ENCODE data around the gene CDKL5. TPM values are rescaled to one million over a fixed set of nuclear protein-coding genes. Genes with fewer than 3 reads are reported as not detected.

CDKL5 gene
- total RNA-seq, 3 donors from 2014 or later, result 5.3 to 14.3 (median 6.9) TPM

DNA sequence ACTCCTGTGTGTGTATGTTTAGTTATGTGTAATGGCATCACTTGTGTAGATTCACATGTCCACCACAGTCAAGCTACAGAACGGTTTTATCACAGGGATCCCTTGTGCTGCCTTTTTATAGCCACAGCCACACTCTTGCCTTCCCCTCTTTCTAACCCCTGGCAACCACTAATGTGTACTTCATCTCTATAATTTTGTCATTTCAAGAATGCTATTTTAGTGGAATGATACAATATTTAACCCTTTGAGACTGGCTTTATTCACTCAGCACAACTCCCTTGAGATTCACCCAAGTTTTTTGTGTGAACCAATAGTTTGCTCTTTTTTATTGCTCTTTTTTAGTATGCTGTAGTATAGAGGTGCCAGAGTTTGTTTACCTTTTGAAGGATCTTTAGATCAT is 112.1 kb downstream of the CDKL5 start:
- intact Hi-C loops (cut with DNase I; ENCODE audit: low total_unique reads), result no loop called here

GRCh38 chrX:18542131-18542530 is 116.7 kb downstream of the CDKL5 start:
- Histone ChIP-seq H3K4me3 (no peak overlapping the region), H3K27ac (no peak overlapping the region), H3K36me3 (no peaks in the 10 kb centered on the region), H3K4me1 (no peaks in the 10 kb centered on the region), H3K27me3 (peaks cover 0 to 3% of the 10 kb centered on the region in 2 donors), H3K9me3 (no peaks in the 10 kb centered on the region)
- intact Hi-C loops (cut with DNase I; ENCODE audit: low total_unique reads), result no loop called here
- no peak for TF ChIP-seq CTCF (IDR thresholded peaks at IDR 0.05)
- no peak for TF ChIP-seq POLR2A (IDR thresholded peaks at IDR 0.05)
- no peak for TF ChIP-seq POLR2AphosphoS5 (IDR thresholded peaks at IDR 0.05)
- DNase-seq (ENCODE audit: low spot score in 2 of 2), result no peak

More for the DNA sequence above, 112.1 kb downstream of the CDKL5 start:
- peaks cover 0 to 9% of the 10 kb centered on the region in 2 donors for H3K27me3 ChIP-seq
- no peak overlapping the region for H3K27ac ChIP-seq
- no peak for DNase-seq (ENCODE audit: low spot score in 2 of 2)
- no peaks in the 10 kb centered on the region for H3K4me1 ChIP-seq
- H3K4me3 ChIP-seq, result no peak overlapping the region
- H3K9me3 ChIP-seq, result no peaks in the 10 kb centered on the region
- TF ChIP-seq POLR2AphosphoS5 (IDR thresholded peaks at IDR 0.05) (no peak), POLR2A (IDR thresholded peaks at IDR 0.05) (no peak), CTCF (IDR thresholded peaks at IDR 0.05) (no peak)
- H3K36me3 ChIP-seq, result no peaks in the 10 kb centered on the region

DNA sequence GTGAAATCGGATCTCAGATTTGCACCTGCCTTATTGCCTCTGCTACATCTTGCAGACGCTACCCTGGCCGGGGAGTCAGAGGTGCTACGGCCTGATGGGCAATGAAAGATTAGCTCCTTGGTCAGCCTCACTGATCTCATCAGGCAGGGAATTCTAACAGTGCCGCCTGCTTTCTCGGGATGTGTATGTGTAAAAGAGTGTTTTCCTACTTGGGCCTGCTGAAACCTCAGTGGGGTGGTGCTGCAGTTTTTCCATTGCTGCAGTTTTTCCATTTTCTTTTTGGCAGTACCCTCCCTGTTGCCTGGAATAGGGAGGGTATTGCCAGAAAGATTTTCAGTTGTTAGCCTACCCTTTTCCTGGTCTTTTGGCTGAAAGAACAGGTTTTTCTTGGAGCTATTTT is 117.5 kb downstream of the CDKL5 start:
- Histone ChIP-seq H3K4me3 (no peak overlapping the region), H3K4me1 (no peaks in the 10 kb centered on the region), H3K27me3 (peaks cover 0 to 3% of the 10 kb centered on the region in 2 donors), H3K36me3 (no peaks in the 10 kb centered on the region), H3K27ac (no peak overlapping the region), H3K9me3 (no peaks in the 10 kb centered on the region)
- no peak for DNase-seq (ENCODE audit: low spot score in 2 of 2)
- intact Hi-C loops (cut with DNase I; ENCODE audit: low total_unique reads), result no loop called here
- TF ChIP-seq POLR2AphosphoS5 (IDR thresholded peaks at IDR 0.05), result no peak
- no peak for TF ChIP-seq CTCF (IDR thresholded peaks at IDR 0.05)
- no peak for TF ChIP-seq POLR2A (IDR thresholded peaks at IDR 0.05)

DNA sequence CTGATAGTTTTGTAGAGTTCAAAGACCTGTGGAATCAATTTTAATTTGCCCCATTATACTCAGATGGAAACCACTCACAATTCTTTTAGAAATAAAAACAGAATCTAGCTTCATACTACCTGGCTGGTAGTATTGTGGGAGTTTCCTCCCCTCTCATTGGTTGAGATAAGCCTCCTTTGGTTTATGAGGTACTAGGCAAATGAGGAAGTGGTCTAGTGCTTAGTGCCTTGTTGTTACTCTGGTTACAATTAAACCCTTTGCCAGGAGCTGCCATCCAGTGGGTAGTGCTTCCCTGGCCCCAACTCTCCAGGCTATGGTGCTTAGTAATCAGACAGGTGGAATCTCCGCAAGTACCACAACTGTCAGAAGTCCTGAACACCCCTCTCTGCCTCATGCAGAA is 118.3 kb downstream of the CDKL5 start:
- Histone ChIP-seq H3K4me3 (no peak overlapping the region), H3K9me3 (no peaks in the 10 kb centered on the region), H3K4me1 (no peaks in the 10 kb centered on the region), H3K27ac (no peak overlapping the region), H3K36me3 (no peaks in the 10 kb centered on the region), H3K27me3 (peaks cover 0 to 9% of the 10 kb centered on the region in 2 donors)
- no peak for DNase-seq (ENCODE audit: low spot score in 2 of 2)
- TF ChIP-seq CTCF (IDR thresholded peaks at IDR 0.05) (no peak), POLR2AphosphoS5 (IDR thresholded peaks at IDR 0.05) (no peak), POLR2A (IDR thresholded peaks at IDR 0.05) (no peak)
- intact Hi-C loops (cut with DNase I; ENCODE audit: low total_unique reads), result no loop called here

DNA sequence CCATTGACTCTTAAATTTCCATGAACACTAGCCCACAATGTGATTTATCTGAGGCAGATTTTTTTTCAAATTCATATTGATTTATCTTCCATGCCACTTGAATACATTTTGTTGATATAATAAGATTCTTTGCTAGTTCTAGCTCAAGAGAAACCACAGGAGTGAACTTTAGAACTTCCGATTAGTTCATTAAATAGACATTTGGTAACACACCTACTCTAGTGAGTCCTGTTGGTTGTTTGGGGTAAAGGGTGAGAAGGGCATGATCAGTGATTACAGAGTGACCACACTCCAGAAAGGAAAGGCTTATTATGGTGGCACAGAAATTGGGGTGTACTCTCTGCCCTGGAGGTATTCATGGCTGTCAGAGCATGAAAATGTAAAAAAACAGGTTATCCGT is 120.4 kb downstream of the CDKL5 start:
- TF ChIP-seq POLR2A (IDR thresholded peaks at IDR 0.05) (no peak), POLR2AphosphoS5 (IDR thresholded peaks at IDR 0.05) (no peak), CTCF (IDR thresholded peaks at IDR 0.05) (no peak)
- Histone ChIP-seq H3K4me3 (no peak overlapping the region), H3K36me3 (no peaks in the 10 kb centered on the region), H3K27ac (no peak overlapping the region), H3K9me3 (no peaks in the 10 kb centered on the region), H3K27me3 (peaks cover 0 to 9% of the 10 kb centered on the region in 2 donors), H3K4me1 (no peaks in the 10 kb centered on the region)
- DNase-seq (ENCODE audit: low spot score in 2 of 2), result no peak
- intact Hi-C loops (cut with DNase I; ENCODE audit: low total_unique reads), result no loop called here
